ENCODE data around the gene ST3GAL2.

The ST3GAL2 gene

DNA sequence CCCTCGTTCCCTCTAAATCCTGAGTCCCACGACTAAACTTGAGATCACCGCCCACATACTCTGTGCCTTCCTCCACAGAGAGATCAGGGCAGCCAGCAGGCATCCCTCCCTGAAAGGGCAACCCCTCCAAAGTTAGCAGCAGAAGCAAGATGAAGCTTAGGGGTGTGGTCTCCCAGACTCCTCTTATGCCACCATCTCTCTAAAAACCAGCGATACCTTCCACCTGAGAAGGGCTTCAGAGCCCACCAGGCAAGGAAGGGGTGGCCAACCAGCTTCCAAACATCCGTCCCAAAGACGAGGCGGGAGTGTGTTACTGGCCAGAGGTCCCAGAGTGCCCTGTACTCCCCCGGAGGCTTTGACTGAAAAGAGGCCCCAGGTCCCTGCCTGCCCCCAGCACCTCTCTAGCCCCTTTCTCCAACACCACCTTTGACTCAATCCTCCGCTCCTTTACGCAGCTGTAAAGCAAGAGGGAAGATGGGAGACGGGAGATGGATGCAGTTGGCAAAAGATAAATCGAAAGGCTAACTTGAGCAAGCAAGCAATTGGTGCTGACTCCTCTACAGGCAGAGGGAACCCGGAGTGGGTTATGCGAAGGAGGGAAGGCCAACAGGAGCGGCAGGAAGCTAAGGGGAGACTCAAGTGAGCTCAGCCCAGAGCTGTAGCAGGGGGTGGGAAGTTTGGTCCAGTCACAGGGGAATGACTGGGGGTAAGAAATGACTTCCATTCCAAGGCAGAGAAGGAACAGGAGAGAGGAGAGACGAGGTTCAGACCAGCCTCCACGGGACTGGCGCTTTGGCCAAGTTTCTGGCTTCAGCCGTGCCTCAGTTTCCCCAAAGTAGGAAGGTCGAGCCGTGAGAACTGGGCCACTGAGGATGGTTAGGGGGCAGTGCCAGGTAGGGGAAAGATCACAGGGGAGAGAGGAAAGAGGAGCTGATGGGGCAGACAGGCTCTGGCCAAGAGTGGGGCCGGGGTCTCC is 1.0 kb downstream of the ST3GAL2 start:
- DNase-seq (ENCODE audit: low spot score): no peak

- no peak for DNase-seq (ENCODE audit: low spot score)
Observed at GRCh38 chr16:70437017-70437581, 1.8 kb downstream of the ST3GAL2 start.

- DNase-seq (ENCODE audit: low spot score): no peak
Observed at GRCh38 chr16:70434484-70435260, 4.2 kb downstream of the ST3GAL2 start.

GRCh38 chr16:70433458-70434103 is 5.3 kb downstream of the ST3GAL2 start:
- no peak for DNase-seq (ENCODE audit: low spot score)

DNA sequence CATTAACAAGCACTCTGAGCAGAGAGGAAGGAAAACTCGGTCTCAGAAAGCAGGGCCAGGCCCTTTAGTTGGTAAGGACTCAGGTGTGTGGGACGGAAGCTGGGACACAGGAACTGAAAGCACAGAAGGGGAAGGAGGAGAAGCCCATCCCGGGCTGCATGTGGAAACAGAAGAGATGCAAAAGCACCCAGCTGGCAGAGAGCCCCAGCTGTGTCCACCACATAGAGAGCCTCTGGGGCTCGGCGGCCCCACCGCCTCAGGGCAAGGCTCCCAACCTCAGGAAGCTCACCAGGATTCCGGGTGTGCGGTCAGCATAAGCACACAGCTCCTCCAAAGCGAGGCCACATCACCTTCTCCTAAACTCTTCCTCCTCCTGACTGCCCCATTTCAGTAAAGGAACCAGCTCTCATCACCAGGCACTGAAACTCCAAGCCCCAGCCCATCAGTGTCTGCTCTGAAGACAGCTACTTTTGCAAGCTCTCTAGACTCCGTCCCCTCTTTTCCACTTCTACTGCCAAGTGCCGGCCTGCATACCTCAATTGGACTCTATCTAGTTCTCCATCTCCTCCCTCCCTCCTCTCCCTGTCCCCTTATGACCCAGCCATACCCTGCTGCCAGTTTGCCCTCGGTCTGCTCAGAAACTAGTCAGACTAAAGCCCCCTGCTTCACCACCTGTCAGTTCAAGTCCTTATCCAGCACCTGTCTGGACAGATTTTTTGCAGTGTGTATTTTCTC is 6.0 kb downstream of the ST3GAL2 start:
- no peak for DNase-seq (ENCODE audit: low spot score)

- no peak for DNase-seq (ENCODE audit: low spot score)
Observed at GRCh38 chr16:70432356-70432722, 6.6 kb downstream of the ST3GAL2 start.

DNA sequence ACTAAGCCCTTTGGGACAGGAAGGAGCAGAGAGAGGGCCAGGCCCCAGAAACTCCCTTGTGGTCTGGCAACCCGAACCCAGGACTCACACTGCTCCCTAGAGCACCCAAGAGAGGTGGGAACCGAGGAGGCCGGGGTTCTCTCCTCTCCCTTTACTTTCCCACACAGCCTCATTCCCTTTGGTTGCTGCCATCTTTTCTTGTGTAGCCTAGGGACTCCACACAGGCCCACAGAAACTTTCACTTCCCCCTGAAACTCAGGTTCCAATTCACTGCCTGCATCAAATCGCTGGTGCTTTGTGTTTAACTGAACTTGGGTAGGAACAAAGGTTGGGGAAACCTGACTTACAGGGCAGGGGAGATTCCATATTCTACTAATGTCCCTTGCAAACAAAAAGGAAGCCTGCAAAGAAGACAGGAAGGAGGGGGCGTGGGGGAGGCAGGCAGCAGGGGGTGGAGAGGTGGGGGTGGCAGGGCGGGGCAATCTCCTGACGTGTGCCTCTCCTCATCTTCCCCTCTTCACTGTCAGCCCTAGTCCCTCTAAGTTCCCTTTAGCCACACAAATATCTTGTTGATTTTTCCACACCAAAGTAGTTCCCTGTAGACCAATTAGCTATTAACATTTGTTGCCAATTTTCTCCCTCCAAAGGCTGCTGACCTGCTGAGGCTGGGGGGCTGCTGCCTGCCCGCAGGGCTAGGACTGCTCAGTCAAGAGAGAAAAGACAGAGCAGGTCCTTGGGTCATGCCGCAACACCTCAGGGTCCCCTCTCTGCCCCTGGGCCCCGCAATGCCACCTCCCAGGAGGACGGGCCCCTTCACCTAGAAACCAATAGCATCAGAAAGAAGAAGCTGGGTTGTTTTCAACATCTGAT is 8.0 kb downstream of the ST3GAL2 start:
- peak; percentile 65 for DNase-seq (ENCODE audit: low spot score)

- no peak for DNase-seq (ENCODE audit: low spot score)
Observed at GRCh38 chr16:70429888-70430666, 8.8 kb downstream of the ST3GAL2 start.

DNA sequence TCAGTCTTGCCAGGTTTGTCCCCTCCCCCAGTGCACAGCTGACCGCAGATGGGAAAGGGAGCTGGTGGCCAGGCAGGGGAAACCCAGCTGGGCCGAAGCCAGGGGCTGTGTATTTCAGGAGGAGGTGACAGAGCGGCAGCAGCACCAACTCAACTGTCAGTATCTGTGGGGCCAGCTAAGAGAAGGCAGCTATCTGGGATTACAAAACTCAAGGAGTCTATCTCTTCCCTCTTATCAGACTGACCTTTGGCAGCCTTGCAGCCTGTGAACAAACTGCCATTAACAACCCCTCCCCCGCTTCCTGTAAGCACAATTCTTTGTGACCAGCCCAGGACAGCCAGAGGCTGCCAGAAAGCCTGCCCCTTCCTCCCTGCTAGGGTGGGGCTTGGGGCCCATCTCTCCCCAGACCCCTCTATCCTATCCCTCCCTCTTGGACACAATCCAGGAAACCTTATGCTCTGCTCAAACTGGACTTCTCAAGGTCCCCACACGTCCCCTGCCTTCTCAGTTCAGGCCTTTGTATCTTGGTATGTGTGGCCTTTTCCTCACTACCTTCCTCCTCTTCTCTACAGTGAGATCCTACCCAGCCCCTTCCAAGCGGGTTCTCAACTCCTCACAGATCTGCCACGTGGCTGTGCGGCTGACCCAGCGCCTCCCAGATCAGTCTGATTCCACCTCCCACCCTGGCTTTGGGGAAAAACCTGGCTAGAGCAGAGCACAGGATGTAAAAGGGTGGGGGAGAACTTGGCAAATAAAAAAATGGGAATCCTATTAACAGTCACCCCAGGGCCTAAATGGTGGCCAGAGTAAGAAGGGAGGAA is 10.5 kb downstream of the ST3GAL2 start:
- peak; percentile 20 for DNase-seq (ENCODE audit: low spot score)

DNA sequence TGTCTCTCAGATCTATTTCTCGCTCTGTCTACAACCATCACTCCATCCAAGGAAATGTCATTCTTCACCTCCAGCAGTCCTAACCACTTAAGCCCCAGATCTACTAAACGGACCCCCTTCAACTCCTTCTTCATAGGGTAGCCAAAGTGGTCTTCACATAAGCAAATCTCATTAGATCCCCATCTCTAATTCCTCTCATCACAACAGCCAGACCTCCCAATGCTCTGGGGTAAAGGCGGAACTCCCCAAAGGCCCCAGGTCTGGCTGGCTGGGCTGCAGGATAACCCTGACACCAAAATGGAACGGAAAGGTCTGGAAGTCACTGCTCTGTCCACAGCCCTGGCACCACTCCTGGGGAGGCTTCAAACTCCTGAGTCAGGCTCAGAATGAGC is 11.1 kb downstream of the ST3GAL2 start:
- DNase-seq (ENCODE audit: low spot score): no peak

GRCh38 chr16:70422543-70422942 is 16.4 kb downstream of the ST3GAL2 start:
- no peak for DNase-seq (ENCODE audit: low spot score)

GRCh38 chr16:70421473-70422311 is 17.2 kb downstream of the ST3GAL2 start:
- DNase-seq (ENCODE audit: low spot score): no peak

- DNase-seq (ENCODE audit: low spot score): no peak
Observed at GRCh38 chr16:70421014-70421413, 17.9 kb downstream of the ST3GAL2 start.

- DNase-seq (ENCODE audit: low spot score): no peak
Observed at GRCh38 chr16:70419384-70420327, 19.2 kb downstream of the ST3GAL2 start.

GRCh38 chr16:70418993-70419318 is 19.9 kb downstream of the ST3GAL2 start:
- DNase-seq (ENCODE audit: low spot score): no peak

GRCh38 chr16:70418274-70418992 is 20.5 kb downstream of the ST3GAL2 start:
- DNase-seq (ENCODE audit: low spot score): no peak

Data from CD4-positive, alpha-beta T cell treated with Interleukin-6 at 100 ng/mL for 8 hours (primary cell).